ENCODE results near the gene SMG9.

GRCh38 chr19:43769256-43769655, 14.5 kb upstream of the SMG9 start:
- TF ChIP-seq, protein P1, sequence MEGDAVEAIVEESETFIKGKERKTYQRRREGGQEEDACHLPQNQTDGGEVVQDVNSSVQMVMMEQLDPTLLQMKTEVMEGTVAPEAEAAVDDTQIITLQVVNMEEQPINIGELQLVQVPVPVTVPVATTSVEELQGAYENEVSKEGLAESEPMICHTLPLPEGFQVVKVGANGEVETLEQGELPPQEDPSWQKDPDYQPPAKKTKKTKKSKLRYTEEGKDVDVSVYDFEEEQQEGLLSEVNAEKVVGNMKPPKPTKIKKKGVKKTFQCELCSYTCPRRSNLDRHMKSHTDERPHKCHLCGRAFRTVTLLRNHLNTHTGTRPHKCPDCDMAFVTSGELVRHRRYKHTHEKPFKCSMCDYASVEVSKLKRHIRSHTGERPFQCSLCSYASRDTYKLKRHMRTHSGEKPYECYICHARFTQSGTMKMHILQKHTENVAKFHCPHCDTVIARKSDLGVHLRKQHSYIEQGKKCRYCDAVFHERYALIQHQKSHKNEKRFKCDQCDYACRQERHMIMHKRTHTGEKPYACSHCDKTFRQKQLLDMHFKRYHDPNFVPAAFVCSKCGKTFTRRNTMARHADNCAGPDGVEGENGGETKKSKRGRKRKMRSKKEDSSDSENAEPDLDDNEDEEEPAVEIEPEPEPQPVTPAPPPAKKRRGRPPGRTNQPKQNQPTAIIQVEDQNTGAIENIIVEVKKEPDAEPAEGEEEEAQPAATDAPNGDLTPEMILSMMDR (IDR thresholded peaks at IDR 0.05; ENCODE audit: low read depth, low read length, poor library complexity, severe bottlenecking) = no peak
- TF ChIP-seq EZH2phosphoT487 (IDR thresholded peaks at IDR 0.05; ENCODE audit: borderline replicate concordance, low read length) = no peak
